GM21381 (cell line): Measurements from ENCODE around the gene OR51B6.
"Not testable (repeated sequence)": the region's sequence is repeated elsewhere in the genome, so short reads cannot be mapped to it uniquely, and the experiment has no call there.

Experiments used
- ATAC-seq: cut with Tn5 transposase; IDR thresholded peaks from one replicate; pipeline ENCODE4 v1.9.1; 2021; ENCODE audit warnings: mild to moderate bottlenecking, moderate library complexity; ENCODE audit not compliant: unreplicated experiment

OR51B6 gene

GRCh38 chr11:5364214-5364613 lies 12.9 kb downstream of the OR51B6 start:
- ATAC-seq, result no peak

- ATAC-seq, result not testable (repeated sequence)
Observed at GRCh38 chr11:5366365-5366764, 15.1 kb downstream of the OR51B6 start.

GRCh38 chr11:5366856-5367255 lies 15.5 kb downstream of the OR51B6 start:
- ATAC-seq, result no peak

- ATAC-seq, result peak; percentile 39
Observed at GRCh38 chr11:5367448-5368074, 16.3 kb downstream of the OR51B6 start.

- peak; percentile 57 for ATAC-seq
Observed at GRCh38 chr11:5368502-5369043, 17.3 kb downstream of the OR51B6 start.

GRCh38 chr11:5369789-5370188 lies 18.5 kb downstream of the OR51B6 start:
- ATAC-seq, result no peak

- ATAC-seq, result peak; percentile 95
Observed at GRCh38 chr11:5380740-5381342, 29.5 kb downstream of the OR51B6 start.

- ATAC-seq, result no peak
Observed at GRCh38 chr11:5383576-5383975, 32.3 kb downstream of the OR51B6 start, which contains the start of gene OR51M1. Gene OR51M1, plus strand, starts transcription at chr11:5383812. Its CDS starts 5,587 bp downstream, at chr11:5389399.

GRCh38 chr11:5384335-5384734 lies 33.0 kb downstream of the OR51B6 start:
- ATAC-seq, result no peak

GRCh38 chr11:5390210-5390609 lies 38.9 kb downstream of the OR51B6 start:
- ATAC-seq, result no peak

- ATAC-seq, result no peak
Observed at GRCh38 chr11:5394091-5394490, 42.8 kb downstream of the OR51B6 start.

GRCh38 chr11:5398936-5399335 lies 47.6 kb downstream of the OR51B6 start:
- no peak for ATAC-seq
